Body of pancreas (tissue), 4 donors: Measurements from ENCODE around the gene MUSTN1.

Experiments
- POLR2A ChIP-seq, 3 donors: fragments of 450-650 bp; IDR thresholded peaks; one replicate each; pipeline ENCODE4 v1.6.1; 2016; ENCODE audit warnings: antibody characterized with exemption in 3 of 3, mild to moderate bottlenecking in 2 of 3
- TF ChIP-seq, protein P1 (sequence below), 7 experiments: fragments of 450-650 bp in 4 of 7; fragments of 200-600 bp in 3 of 7; sonication (generic) in 3 of 7; IDR thresholded peaks; one replicate each; pipeline ENCODE4 v1.5.1; 2016 to 2019; ENCODE audit warnings: antibody characterized with exemption in 7 of 7

DNA sequence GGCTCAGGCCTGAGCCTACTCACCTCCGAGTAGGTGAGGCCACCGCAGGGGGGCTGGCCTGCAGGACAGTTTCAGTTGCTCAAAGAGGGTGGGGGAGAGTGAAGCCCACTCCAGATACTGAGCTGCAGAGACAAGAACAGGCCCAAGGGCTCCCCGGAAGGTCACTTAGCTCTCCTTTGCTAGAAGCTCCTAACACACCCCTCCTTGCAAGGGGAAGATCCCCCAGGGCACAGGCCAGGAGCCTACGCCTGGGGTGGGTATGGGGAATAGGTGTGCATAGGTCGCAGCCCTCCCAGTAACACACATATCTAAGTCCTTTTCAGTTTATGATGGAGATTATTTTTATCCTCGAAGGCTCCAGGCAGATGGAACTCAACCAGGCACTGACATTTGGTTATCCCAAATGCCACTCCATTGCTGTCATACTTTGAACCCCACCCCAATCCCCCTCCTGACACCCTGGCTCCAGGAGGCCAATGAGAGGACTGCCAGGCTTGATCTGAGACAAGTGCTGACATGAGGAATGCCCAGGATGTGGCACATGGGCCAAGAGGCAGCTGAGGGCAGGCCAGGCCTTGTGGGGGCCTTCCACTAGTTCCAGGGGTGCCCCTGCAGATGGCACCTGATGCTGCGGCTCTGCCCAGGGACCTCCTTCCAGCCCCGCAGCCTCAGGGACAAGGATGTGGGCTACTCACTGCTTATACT is 1.1 kb upstream of the MUSTN1 start:
- TF ChIP-seq POLR2A (IDR thresholded peaks at IDR 0.05), result no peak
- TF ChIP-seq, protein P1, sequence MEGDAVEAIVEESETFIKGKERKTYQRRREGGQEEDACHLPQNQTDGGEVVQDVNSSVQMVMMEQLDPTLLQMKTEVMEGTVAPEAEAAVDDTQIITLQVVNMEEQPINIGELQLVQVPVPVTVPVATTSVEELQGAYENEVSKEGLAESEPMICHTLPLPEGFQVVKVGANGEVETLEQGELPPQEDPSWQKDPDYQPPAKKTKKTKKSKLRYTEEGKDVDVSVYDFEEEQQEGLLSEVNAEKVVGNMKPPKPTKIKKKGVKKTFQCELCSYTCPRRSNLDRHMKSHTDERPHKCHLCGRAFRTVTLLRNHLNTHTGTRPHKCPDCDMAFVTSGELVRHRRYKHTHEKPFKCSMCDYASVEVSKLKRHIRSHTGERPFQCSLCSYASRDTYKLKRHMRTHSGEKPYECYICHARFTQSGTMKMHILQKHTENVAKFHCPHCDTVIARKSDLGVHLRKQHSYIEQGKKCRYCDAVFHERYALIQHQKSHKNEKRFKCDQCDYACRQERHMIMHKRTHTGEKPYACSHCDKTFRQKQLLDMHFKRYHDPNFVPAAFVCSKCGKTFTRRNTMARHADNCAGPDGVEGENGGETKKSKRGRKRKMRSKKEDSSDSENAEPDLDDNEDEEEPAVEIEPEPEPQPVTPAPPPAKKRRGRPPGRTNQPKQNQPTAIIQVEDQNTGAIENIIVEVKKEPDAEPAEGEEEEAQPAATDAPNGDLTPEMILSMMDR (IDR thresholded peaks at IDR 0.05), result no peak
